ENCODE measurements around the gene CTCF.

CTCF gene

GRCh38 chr16:67679935-67680897, 117.9 kb downstream of the CTCF start:
- DNase-seq (ENCODE audit: low read depth) = no peak

GRCh38 chr16:67683767-67684166, 121.4 kb downstream of the CTCF start:
- DNase-seq (ENCODE audit: low read depth) = no peak

DNA sequence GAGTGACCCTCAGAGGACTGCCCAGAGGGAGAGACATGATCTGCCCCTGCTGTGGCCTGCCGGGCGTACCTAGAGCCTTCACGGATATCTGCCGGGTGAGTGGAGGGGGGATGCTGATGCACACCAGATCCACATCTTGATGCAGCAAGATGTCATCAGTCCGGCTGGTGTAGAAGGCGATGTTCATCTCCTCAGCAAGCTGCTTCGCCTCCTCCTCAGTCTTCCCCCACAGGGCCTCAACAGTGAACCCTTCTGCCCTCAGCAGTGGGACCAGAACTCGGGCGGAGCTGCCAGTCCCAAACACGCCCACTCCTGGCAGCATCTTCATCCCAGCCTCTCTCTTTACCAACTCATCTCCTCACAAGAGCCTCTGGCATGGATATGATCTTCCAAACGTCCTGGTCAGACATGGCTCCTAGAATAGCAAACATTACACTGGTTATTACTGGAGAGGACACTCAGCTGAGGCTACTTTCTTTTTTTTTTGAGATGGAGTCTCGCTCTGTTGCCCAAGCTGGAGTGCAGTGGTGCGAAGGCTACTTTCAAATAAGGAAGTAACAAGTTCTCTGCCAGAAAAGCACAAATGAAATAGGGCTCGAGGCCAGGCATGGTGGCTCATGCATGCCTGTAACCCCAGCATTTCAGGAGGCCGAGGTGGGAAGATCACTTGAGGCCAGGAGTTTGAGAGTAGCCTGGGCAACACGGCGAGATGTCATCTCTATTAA, 123.2 kb downstream of the CTCF start:
- no peak for DNase-seq (ENCODE audit: low read depth)

All from ELR (cell line).